ENCODE measurements around the gene ELSPBP1. TPM values are rescaled to one million over a fixed set of nuclear protein-coding genes. Genes with fewer than 3 reads are reported as not detected.
"Not testable (repeated sequence)": the region's sequence is repeated elsewhere in the genome, so short reads cannot be mapped to it uniquely, and the experiment has no call there.

The ELSPBP1 gene
- total RNA-seq, 1 donor from 2014 or later = not detected

- no peak for DNase-seq (ENCODE audit: low spot score)
Observed at GRCh38 chr19:48041877-48042580, 47.6 kb downstream of the ELSPBP1 start.

- DNase-seq (ENCODE audit: low spot score) = no peak
Observed at GRCh38 chr19:48043675-48044258, 49.3 kb downstream of the ELSPBP1 start, which contains the start of gene CABP5. Gene CABP5 (minus strand): TSS chr19:48044079. CDS start chr19:48043922, 157 bp downstream.

GRCh38 chr19:48044561-48044960 lies 50.1 kb downstream of the ELSPBP1 start:
- DNase-seq (ENCODE audit: low spot score) = no peak

- DNase-seq (ENCODE audit: low spot score) = no peak
Observed at GRCh38 chr19:48051335-48052033, 57.1 kb downstream of the ELSPBP1 start.

- no peak for DNase-seq (ENCODE audit: low spot score)
Observed at GRCh38 chr19:48053076-48053475, 58.6 kb downstream of the ELSPBP1 start.

- no peak for DNase-seq (ENCODE audit: low spot score)
Observed at GRCh38 chr19:48053856-48054255, 59.4 kb downstream of the ELSPBP1 start.

GRCh38 chr19:48059331-48059730 lies 64.9 kb downstream of the ELSPBP1 start:
- DNase-seq (ENCODE audit: low spot score) = no peak

- DNase-seq (ENCODE audit: low spot score) = no peak
Observed at GRCh38 chr19:48060381-48060780, 65.9 kb downstream of the ELSPBP1 start.

- DNase-seq (ENCODE audit: low spot score) = no peak
Observed at GRCh38 chr19:48061401-48062344, 67.2 kb downstream of the ELSPBP1 start.

GRCh38 chr19:48064509-48064908 lies 70.1 kb downstream of the ELSPBP1 start:
- no peak for DNase-seq (ENCODE audit: low spot score)

GRCh38 chr19:48069435-48069834 lies 75.0 kb downstream of the ELSPBP1 start:
- DNase-seq (ENCODE audit: low spot score) = no peak

- not testable (repeated sequence) for DNase-seq (ENCODE audit: low spot score)
Observed at GRCh38 chr19:48070177-48070769, 75.8 kb downstream of the ELSPBP1 start.

Other genes with a start within 250 kb of the ELSPBP1 start
- gene NOP53, start 249.1 kb upstream of the ELSPBP1 start, total RNA-seq = 253 TPM
- 469 TPM for gene SELENOW, start 215.9 kb upstream of the ELSPBP1 start, total RNA-seq
- gene TPRX1, start 190.1 kb upstream of the ELSPBP1 start, total RNA-seq = not detected
- not detected for gene CRX, start 172.7 kb upstream of the ELSPBP1 start, total RNA-seq
- not detected for gene TPRX2, start 135.4 kb upstream of the ELSPBP1 start, total RNA-seq
- 0.46 TPM for gene SULT2A1, start 108.3 kb upstream of the ELSPBP1 start, total RNA-seq
- not detected for gene BSPH1, start 2.5 kb upstream of the ELSPBP1 start, total RNA-seq
- gene CABP5, start 49.4 kb downstream of the ELSPBP1 start, total RNA-seq = not detected
- gene PLA2G4C, start 116.2 kb downstream of the ELSPBP1 start, total RNA-seq = 10.0 TPM
- 22.6 TPM for gene LIG1, start 175.7 kb downstream of the ELSPBP1 start, total RNA-seq
- 10.7 TPM for gene ZSWIM9, start 176.0 kb downstream of the ELSPBP1 start, total RNA-seq

All from mucosa of gallbladder (tissue), 1 donor.